Measurements from ENCODE around the gene CEP104. TPM values are rescaled to one million over a fixed set of nuclear protein-coding genes. Genes with fewer than 3 reads are reported as not detected.

The CEP104 gene
- total and polyA plus RNA-seq, 10 donors, result 4.5 to 49.4 (median 33.4) TPM

GRCh38 chr1:3885611-3886010 lies 28.6 kb upstream of the CEP104 start:
- intact Hi-C loops (cut with DNase I; ENCODE audit: low total_unique reads), result no loop called here

GRCh38 chr1:3884966-3885365 lies 28.0 kb upstream of the CEP104 start:
- 93 to 95% (median 95%) methylated on average over 13 of the region's 13 CpGs for WGBS, 5 donors
- Histone ChIP-seq H3K4me3 (no peak overlapping the region), H3K4me1 (peaks cover 0 to 19% (median 3%) of the 10 kb centered on the region in 6 donors), H3K27me3 (replicated peaks in 1 of 7) (no peaks in the 10 kb centered on the region), H3K9me3 (no peaks in the 10 kb centered on the region), H3K36me3 (peaks cover 2 to 85% (median 59%) of the 10 kb centered on the region in 6 donors), H3K27ac (no peak overlapping the region)
- TF ChIP-seq POLR2A (IDR thresholded peaks at IDR 0.05) (no peak), CTCF (IDR thresholded peaks at IDR 0.05 in 8 of 11, conservative IDR thresholded peaks at IDR 0.05 in 3 of 11) (no peak), POLR2AphosphoS5 (IDR thresholded peaks at IDR 0.05) (no peak)
- intact Hi-C loops (cut with DNase I; ENCODE audit: low total_unique reads), result no loop called here
- peak; percentile 46 for DNase-seq

More at GRCh38 chr1:3885611-3886010, 28.6 kb upstream of the CEP104 start:
- Histone ChIP-seq H3K27ac (no peak overlapping the region), H3K9me3 (no peaks in the 10 kb centered on the region), H3K4me3 (no peak overlapping the region), H3K36me3 (peaks cover 2 to 85% (median 61%) of the 10 kb centered on the region in 6 donors), H3K4me1 (peaks cover 0 to 26% (median 9%) of the 10 kb centered on the region in 6 donors), H3K27me3 (replicated peaks in 1 of 7) (no peaks in the 10 kb centered on the region)
- 91 to 98% (median 96%) methylated on average over 7 of the region's 7 CpGs for WGBS, 5 donors
- TF ChIP-seq POLR2AphosphoS5 (IDR thresholded peaks at IDR 0.05) (no peak), POLR2A (IDR thresholded peaks at IDR 0.05) (no peak), CTCF (IDR thresholded peaks at IDR 0.05 in 8 of 11, conservative IDR thresholded peaks at IDR 0.05 in 3 of 11) (no peak)
- peak; percentile 32 for DNase-seq

GRCh38 chr1:3883194-3883925 lies 26.3 kb upstream of the CEP104 start:
- Histone ChIP-seq H3K9me3 (peaks cover 0 to 14% (median 11%) of the 10 kb centered on the region in 8 donors), H3K4me3 (no peak overlapping the region), H3K27ac (peak overlapping the region in 3 of 8 donors; percentile 37 to 65 (median 51)), H3K4me1 (peaks cover 0 to 10% (median 0%) of the 10 kb centered on the region in 6 donors), H3K27me3 (replicated peaks in 1 of 7) (no peaks in the 10 kb centered on the region), H3K36me3 (peaks cover 2 to 85% (median 54%) of the 10 kb centered on the region in 6 donors)
- WGBS, 5 donors, result 92 to 96% (median 93%) methylated on average over 18 of the region's 18 CpGs
- TF ChIP-seq CTCF (IDR thresholded peaks at IDR 0.05 in 8 of 11, conservative IDR thresholded peaks at IDR 0.05 in 3 of 11), result no peak
- TF ChIP-seq POLR2A (IDR thresholded peaks at IDR 0.05), result no peak
- TF ChIP-seq POLR2AphosphoS5 (IDR thresholded peaks at IDR 0.05), result no peak
- DNase-seq, result peak; percentile 72
- intact Hi-C loops (cut with DNase I; ENCODE audit: low total_unique reads), result no loop called here

- peak; percentile 72 for DNase-seq
- peaks cover 0 to 15% (median 12%) of the 10 kb centered on the region in 8 donors for H3K9me3 ChIP-seq
- peaks cover 0 to 10% (median 0%) of the 10 kb centered on the region in 6 donors for H3K4me1 ChIP-seq
- WGBS, 5 donors, result 52 to 74% (median 66%) methylated on average over 5 of the region's 5 CpGs
- no peak overlapping the region for H3K4me3 ChIP-seq
- intact Hi-C loops (cut with DNase I; ENCODE audit: low total_unique reads), result no loop called here
- peak overlapping the region in 1 of 8 donors; percentile 18 for H3K27ac ChIP-seq
- H3K36me3 ChIP-seq, result peaks cover 0 to 85% (median 46%) of the 10 kb centered on the region in 6 donors
- no peaks in the 10 kb centered on the region for H3K27me3 ChIP-seq (replicated peaks in 1 of 7)
- TF ChIP-seq CTCF (IDR thresholded peaks at IDR 0.05 in 8 of 11, conservative IDR thresholded peaks at IDR 0.05 in 3 of 11) (no peak), POLR2AphosphoS5 (IDR thresholded peaks at IDR 0.05) (no peak), POLR2A (IDR thresholded peaks at IDR 0.05) (no peak)
These were observed 24.1 kb upstream of the CEP104 start for GRCh38 chr1:3881193-3881480.

Measured in spleen (tissue), 11 donors.